HG03565 (cell line): ENCODE results near the gene NOS2.
"Not testable (repeated sequence)": the region's sequence is repeated elsewhere in the genome, so short reads cannot be mapped to it uniquely, and the experiment has no call there.

Experiments
- ATAC-seq: cut with Tn5 transposase; IDR thresholded peaks from one replicate; pipeline ENCODE4 v1.9.1; 2021; ENCODE audit warnings: mild to moderate bottlenecking, moderate library complexity; ENCODE audit not compliant: unreplicated experiment

NOS2 gene

DNA sequence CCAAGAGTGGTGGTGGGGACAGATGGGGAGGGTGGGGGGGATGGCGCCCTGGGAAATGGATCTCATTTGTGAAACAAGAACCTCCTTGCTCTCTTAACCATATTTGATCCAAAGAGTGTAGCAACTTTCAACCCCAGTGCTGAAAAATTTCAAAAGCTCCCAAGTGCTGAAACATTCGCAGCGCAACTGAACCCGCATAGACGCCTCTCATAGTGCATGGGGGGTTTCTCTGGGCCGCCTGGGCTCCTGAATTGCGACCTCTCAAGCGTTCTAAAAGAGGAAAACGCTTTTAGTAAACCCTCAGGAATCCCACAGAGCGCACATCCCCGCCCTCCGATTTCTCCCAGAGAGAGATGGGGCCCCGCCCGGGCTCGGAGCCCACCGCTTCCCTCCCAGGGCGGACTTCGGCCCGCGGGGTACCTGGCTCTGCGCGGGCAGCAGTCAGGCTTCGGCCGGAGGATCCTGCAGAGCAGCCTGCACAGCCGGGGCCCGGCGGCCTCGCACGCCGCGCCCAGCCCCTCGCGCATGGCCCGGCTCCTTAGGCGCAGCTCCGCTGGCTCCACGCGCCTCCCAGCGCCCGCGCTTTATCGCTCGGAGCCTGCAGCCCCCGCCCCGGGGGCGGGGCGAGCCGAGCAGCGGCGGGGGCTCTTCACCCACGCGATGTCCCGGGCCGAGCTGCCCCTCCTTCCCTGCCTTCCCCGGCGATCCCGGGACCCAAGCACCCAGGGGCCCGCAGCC is 7.0 kb downstream of the NOS2 start:
- ATAC-seq, result no peak

DNA sequence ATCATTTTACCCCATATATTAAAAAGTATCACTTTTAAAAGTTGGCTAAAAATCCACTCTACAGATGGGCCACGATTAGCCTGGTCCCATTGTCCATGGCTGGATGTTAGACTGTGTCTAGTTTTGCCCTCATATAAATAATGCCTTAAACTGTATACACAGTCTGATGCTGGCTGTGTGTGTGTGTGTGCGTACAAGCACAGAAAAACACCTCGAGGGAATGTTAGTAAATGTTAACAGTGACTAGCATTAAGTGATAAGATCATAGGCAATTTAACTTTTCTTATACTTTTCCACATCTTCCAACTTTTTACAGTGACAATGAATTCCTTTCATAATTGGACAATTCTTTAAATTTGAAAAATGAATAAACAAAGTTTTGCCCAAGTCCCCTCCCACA is 8.2 kb downstream of the NOS2 start:
- no peak for ATAC-seq

DNA sequence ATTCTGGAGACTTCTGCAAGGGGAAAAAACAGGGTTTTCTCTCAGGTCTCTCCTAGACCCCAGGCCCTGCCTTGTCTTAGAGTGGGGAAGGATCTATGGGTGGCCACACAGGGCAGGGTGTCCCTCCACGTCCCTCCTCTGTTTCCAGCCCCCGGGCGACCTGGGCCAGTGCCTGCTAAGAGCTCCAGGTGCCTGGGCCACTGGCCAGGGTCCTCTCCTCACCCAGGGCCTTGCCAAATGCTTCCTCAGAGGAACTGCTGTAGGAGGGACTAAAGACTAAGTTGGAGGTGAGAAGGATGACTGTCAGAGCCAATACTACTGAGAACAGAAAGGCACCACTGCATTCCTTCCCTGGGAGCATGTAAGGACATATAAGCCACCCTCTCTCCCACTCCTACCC is 11.4 kb downstream of the NOS2 start:
- ATAC-seq, result no peak

DNA sequence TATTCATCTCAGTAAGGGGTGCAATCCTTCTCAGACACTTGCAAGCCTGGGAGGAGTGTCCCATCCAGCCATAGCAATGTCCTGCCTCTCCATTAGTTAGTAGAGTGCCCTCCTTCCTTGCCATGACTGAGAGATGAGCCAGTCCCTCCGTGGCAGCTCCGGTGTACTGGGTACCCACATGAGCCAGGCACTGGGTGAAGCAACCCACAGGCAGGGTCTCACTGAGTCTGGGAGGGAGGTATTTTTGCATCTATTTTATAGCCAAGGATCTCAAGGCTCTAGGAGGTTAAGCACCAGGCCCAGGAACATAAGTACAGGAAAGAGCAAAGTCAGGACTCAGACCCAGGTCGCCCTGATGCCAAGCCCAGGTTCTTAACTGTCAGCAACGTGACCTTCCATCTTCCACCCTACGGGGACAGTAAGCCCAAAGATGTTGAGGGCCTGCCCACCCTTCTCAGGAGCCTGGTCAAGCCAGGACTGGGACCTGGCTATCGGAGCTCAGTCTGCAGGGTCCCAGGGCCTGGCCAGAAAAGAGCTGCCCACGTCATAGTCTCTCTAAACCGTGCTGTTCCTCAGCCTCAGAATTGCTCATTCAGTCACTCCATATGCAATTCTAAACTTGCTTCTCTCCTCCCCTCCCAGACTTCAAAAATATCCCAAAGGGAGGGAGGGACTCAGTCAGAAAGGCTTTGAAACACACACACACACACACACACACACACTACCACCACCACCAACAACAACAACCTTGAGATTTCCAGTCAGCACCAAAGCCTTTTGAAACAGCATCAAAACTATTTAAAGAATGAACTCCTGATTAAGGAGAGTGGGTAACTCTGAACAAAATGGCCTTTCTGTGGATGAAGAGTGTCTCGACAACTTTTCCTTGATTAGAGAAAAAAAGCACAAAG is 16.6 kb downstream of the NOS2 start:
- ATAC-seq, result no peak

DNA sequence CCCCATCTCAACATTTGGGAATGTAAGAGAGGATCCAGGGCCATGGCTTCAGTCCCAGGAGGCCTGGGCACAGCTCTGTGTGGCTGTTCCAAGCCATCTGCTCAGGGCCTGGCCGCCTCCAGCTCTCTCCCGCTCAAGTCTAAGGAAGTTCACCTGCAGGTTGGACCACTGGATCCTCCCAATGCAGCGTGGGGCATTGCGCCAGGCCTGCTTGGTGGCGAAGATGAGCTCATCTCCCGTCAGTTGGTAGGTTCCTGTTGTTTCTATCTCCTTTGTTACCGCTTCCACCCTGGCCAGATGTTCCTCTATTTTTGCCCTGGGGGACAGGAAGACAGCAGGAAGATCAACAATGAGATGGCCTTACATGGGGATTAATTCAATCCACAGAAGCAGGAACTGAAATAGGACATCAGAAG is 17.5 kb downstream of the NOS2 start:
- no peak for ATAC-seq

DNA sequence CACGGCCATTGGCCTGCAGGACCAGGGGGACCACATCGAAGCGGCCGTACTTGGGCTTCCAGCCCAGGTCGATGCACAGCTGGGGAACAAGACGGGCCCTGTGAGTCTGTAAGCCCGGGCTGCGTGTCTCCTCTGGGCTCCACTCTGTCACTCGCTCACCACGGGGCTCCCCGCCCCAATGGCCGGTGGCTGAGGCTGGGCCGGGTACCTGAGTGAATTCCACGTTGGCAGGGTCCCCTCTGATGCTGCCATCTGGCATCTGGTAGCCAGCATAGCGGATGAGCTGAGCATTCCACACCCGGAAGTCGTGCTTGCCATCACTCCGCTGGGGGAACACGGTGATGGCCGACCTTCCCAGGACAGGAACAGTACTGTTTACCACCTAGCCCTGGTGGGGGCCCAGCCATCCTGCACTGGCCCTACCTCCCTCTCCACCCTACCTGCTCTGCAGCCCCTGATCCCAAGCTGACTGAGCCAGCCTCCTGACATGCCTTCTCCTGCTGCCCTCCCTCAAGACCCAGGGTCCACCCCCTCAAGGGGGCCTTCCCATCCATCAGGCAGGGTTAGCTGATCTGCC is 19.4 kb downstream of the NOS2 start:
- no peak for ATAC-seq

DNA sequence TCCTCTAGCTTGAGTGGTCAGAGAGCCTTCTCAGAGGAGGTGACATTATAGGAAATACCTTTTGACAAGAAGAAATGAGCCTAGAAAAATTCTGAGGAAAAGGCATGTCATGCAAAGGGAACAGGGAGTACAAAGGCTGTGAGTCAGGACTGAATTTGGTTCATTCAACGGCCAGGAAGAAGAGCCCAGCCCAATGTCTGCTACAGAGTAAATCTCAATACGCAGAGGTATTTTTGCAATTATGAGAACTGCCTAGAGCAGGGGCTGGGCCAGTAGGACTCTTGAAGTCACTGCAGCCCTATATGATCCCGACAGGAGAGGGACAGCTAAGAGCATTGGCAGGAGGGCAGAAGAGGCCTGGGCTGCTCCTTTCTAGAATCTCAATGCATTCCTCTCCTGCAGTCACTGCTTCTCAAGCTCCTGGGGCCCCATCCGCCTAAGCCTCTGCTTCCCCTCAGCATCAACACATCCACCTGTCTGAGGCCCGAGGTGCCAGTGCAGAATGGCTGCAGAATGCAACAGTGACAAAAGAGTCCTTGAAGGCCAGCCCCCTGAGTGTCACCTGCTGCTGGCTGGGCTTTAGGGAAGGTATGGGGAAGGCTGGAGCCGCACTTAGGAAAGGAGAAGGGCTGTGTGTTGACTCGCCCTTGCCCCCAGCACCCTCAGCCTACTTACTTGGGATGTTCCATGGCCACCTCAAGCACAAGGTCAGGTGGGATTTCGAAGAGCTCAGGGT is 20.1 kb downstream of the NOS2 start:
- ATAC-seq, result no peak

DNA sequence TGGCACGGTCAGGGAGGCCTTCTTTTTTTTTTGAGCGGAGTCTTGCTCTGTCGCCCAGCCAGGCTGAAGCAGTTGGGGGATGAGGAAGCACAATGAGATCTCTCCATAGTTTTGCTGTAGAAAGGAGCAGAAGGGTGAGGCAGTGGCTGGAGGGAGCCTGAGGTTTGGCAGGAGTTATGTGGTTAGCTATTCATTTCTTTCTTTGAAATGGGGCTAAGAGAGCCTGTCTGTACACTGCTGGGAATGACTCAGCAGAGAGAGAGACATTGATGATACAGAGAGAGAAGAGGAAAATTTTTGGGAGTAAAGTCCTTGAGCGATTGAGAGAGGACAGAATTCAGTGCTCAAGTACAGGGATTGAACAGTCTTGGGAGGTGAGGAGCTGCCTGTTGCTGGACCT is 22.1 kb downstream of the NOS2 start:
- ATAC-seq, result no peak

DNA sequence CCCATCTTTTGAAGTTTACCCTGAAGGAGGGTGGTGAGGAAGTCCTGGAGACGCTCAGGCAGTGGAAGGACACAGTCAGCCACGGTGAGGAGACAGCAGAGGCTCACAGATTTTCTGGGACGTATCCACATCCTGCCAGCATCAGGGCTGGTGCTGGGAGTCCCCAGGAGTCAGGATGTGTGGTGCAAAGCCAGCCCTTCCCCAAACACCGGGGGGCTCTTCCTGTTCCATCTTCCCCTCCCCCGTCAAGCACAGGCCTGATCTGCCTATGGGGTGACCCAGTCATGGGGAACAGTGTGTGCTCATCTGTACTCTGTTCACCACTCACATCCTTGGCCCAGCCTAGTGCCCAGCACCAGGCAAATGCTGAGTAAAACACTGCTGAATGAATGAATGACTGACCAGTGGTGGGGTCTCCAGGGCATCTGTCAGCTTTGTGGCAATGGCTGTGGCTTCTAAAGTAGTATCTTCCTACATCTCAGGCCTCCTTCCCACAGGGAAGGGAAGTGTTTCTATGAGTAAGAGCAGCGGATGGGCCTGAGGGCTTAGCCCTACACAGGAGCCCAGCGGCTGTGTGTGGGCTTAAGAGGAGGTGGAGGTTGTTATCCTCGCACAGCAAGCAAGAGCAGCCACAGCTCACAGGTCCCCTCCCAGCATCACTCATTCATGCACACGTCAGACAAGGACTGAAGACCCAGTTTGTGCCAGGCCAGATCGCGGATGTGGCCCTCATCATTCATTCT is 23.3 kb downstream of the NOS2 start:
- ATAC-seq, result no peak

DNA sequence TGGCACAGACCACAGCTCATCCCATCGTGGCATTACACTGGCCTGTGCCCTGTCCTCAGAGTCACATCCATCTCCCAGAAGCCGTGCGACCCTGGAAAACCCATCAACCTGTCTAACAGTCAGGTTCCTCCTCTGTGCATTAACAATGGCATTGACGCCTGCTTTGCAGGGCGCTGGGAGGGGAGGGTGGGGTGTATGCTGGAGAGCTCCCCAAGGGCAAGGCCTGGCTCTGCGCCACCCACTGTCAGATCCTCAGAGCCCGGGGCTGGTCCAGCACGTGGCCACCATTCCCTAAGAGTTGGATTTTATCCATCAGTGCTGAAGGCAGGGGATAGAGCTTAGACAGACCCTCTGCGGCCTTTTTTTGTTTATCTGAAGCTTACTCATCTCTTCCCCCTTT is 28.7 kb downstream of the NOS2 start:
- no peak for ATAC-seq

DNA sequence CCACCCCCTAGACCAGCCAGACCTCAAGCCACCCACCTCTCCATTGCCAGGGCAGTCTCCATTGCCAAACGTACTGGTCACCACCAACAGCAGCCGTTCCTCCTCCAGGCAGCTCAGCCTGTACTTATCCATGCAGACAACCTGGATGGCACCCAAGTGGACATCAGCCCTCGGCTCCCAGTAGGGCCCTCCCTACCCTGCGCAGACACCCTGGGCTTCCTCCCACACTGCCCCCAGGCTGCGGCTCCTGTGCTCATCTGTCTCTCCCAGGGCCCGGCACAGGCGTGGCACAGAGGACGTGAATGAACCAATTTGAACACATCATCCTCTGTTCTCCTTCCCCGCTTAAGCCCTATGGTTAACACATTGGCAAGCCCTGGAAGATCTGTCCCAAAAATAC is 29.5 kb downstream of the NOS2 start:
- no peak for ATAC-seq

DNA sequence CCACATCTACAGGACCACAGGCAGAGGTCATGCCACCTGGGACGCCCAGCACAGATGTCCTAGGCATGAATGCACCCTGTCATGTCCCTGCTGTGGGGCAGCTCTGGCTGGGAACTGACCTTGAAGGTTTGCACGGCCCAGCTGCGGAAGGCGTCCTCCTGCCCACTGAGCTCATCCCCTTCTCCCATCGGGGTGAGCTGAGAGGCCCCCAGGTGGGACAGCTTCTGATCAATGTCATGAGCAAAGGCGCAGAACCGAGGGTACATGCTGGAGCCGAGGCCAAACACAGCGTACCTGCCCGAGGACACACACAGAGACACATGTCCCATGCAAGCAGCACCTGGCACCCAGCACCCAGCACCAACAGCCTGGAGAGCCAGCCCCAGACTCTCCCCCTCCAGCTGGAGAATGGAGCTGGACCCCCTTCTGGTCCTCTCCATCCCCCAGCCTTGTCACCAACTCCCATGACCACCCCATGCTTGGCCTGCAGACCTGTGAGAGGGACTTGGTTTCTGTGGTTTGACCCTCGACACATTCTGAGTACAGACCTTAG is 31.4 kb downstream of the NOS2 start:
- ATAC-seq, result no peak

DNA sequence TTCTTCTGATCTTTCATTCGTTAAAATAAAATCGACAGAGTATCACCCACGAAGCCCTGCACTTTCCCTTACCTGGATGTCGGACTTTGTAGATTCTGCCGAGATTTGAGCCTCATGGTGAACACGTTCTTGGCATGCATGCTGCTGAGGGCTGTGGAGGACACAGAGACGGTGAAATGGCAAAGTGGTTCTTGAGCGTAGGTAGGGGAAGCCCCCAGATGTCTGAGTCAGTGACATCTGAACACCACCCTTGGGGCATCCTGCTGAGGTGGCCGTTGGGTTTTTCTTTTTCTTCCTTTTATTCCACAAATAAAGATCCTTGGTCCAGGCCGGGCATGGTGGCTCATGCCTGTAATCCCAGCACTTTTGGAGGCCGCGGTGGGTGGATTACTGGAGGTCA is 33.9 kb downstream of the NOS2 start:
- no peak for ATAC-seq

DNA sequence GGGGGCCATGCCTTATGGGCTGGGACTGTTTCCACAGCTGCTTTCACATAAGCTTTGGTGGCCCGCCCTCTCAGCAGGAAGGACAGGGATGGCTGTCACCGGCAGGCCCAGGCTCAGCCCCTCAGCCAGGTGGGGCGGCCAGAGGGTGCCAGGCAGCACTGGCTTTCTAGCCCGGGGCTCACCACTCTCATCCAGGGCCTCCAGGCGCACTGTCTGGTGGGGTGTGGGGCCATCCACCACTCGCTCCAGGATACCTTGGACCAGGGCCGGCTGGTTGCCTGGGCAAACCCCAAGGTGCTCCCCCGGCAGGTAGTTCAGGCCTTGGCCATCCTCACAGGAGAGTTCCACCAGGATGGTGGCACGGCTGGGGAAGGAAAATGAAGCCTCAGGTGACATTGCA is 35.0 kb downstream of the NOS2 start:
- no peak for ATAC-seq

DNA sequence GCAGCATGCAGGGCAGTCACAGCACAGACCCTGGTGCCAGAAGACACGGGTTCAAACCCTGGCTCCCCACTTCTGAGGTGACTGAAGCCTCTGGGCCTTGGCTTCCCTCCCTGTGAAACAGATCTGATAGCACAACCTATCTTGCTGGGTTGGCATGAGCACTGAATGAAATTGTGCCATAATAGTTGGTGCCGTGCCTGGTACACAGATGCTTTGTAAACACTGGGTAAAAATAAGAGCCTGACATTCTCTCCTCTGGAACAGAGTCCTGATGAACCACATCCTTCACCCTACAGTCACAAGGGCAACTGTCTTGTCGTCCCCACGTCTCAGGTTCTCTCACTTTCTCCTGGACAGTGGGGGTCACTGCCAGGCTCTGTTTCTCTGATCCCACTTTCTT is 35.7 kb downstream of the NOS2 start:
- ATAC-seq, result no peak

DNA sequence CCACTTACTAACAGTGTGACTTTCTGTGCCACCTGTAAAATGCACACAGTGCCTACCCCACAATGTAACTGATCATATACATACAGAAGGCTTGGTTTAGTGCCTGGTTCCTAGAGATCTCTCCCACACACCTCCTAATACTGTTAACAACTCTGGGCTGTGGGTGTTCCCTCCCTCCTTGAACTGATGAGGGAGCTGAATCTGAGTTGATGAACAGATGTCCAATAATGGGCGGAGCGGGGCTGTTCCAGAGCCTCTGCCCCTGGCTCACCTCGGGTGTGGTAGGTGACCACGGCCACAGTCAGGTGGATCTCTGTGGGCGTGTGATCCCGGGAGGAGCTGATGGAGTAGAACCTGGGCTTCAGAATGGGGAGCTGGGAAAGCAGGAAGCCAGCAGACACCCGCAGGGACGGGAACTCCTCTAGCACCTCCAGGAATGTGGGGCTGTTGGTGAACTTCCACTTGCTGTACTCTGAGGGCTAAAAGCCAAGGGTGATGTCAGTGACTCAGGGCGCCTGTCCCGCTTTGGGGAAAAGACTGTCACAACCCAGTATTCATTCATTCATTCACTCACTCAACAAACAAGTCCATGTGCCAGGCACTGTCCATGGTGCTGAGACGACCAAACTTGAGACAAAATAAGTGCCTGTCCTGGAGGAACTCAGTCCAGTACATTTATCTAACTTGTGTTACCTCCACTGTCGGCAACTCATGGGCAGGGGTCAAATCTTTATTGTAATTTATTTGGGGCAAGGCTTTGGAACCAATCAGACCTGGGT is 37.6 kb downstream of the NOS2 start:
- no peak for ATAC-seq

DNA sequence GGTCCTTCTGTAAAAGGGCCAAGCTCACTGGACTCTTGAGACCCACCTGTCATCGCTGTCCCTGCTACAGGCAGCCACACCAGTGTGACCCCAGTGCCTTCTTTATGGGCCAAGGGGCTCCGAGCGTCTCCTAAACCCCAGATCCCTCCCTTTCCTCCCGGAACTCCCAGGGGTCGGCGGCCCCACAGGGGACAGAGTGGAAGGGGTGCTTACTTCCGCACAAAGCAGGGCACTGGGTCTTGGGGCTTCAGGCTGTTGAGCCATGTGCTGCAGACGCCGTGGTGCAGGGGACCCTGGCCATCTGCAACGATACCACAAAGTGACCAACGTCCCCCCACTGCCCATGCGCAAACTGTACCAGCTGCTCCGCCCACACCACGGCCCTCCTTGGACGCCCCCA is 39.4 kb downstream of the NOS2 start:
- not testable (repeated sequence) for ATAC-seq

DNA sequence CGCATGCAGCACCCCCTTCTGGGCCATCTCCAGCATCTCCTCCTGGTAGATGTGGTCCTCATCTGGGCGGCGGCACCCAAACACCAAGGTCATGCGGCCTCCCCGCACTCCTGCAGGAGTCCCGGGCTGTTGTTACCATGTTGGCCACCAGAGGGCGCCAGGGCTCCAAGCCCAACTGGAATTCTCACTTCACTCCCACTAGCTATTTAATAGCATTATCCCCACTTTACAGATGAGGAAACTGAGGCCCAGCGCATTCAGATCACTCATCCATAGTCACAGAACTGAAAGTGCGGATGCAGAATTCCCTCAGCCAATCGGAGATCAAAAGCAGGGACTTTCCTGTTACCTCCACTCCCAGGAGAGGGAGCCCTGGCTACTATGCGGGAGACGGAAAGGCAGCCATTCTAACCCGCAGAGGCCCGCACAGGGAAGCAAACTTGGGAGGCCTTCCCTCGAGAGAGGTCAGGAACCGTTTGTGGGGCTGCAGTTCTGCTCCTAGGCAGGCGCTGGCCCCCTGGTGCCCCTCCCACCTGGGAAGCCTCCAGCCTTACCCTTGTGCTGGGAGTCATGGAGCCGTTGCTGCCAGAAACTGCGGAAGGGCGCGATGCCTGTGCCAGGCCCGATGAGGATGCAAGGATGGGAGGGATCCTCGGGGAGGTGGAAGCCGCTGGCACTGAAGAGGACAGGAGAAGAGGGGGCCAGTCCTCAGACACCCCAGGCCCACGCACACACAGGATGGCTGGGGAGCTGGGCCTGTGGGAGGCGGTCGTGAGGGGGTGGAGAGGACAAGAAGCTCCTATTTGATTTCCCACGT is 40.1 kb downstream of the NOS2 start:
- ATAC-seq, result no peak

DNA sequence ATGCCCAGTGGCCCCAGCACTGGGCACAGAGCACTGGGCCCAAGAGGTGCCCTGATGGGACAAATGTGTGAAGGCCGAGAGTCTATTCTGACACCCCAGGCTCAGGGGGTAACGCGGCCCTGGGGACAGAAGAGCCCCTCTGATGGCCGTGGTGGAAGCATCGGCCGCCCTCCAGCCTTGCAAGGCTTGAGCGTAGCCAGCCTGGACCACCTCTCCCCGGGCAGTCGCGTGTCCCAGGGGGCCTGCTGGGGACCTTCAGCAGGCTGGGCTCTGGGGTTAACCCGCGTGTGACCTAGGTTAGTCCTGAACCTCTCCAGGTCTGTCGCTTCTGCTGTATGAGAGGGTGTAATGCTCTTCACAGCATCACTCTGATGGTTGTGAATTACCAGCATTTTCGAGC is 40.8 kb downstream of the NOS2 start:
- ATAC-seq, result no peak
